HL-60/S4 treated with phorbol 12-myristate 13-acetate at 8.2 ng/mL for 4 days and 3 days (cell line): ENCODE data around the gene SBF2.
"Not testable (repeated sequence)": the region's sequence is repeated elsewhere in the genome, so short reads cannot be mapped to it uniquely, and the experiment has no call there.

ENCODE experiments used
- in situ Hi-C: fragments of 300-500 bp; cut with MboI; formaldehyde crosslinking; loops from 2 replicates; pipeline ENCODE4 v1.15.0; 2022; ENCODE audit warnings: low sequenced_read_pairs

The SBF2 gene

DNA sequence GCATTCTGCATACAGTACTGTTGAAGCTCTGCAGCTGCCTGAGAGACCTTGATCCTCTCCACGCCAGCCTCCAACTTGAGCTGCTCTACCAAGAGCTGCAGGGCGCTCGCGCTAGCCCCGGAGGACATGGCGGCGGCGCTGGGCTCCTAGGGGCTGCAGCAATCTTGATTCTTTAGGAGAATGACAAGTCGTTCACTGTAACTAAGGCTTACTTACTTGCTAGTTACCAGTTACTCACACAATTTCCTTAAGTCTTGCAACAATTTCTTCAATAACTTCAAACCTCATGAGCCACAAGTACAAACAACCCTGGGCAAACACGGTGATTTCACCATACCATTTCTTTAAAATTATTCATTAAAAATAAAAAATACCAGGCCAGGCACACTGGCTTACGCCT is 21.9 kb downstream of the SBF2 start:
- in situ Hi-C loops, result no loop called here

GRCh38 chr11:10268746-10269488 is 25.1 kb downstream of the SBF2 start:
- in situ Hi-C loops, result no loop called here

GRCh38 chr11:10267821-10268220 is 26.2 kb downstream of the SBF2 start:
- in situ Hi-C loops, result no loop called here

DNA sequence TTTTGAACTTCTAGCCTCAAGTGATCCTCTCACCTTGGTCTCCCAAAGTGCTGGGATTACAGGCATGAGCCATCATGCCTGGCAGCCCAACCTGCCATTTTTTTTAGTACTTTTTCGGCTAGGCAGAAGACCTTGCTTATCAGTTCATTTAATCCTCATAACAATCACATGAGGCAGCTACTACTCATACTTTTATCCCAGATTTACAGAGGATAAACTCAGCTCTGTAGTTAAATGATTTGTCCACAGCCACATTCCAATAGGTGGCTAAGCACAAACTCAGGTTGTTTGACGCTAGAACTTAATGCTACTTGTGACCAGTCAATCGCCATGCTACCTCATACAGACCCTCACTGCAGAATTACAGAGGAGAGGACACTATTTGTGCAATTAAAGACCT is 28.1 kb downstream of the SBF2 start:
- in situ Hi-C loops, result no loop called here

DNA sequence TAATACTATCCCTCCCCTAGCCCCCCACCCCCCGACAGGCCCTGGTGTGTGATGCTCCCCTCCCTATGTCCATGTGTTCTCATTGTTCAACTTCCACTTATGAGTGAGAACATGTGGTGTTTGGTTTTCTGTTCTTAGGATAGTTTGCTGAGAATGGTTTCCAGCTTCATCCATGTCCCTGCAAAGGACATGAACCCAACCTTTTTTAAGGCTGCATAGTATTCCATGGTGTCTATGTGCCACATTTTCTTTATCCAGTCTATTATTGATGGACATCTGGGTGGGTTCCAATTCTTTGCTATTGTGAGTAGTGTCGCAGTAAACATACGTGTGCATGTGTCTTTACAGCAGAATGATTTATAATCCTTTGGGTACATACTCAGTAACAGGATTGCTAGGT is 29.3 kb downstream of the SBF2 start:
- in situ Hi-C loops, result not testable (repeated sequence)

DNA sequence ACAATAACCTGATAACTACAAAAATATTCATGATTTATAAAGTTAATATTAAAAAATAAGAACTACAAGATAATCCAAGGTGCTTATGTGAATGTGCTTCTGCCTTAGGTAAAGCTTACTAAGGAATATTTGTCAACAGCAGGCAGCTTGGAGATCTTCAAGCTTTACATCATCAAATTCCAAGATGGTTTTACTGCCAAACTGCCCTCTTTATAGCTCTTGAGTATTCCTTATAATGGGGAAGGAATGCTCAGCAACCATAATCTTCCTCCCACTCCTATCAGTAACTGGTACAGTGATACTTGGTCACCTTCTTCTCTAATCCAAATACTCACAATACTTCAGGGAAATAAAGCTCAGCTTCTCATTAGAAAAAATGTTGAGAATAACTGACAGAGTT is 30.1 kb downstream of the SBF2 start:
- in situ Hi-C loops, result no loop called here

GRCh38 chr11:10261821-10262220 is 32.2 kb downstream of the SBF2 start:
- in situ Hi-C loops, result no loop called here

DNA sequence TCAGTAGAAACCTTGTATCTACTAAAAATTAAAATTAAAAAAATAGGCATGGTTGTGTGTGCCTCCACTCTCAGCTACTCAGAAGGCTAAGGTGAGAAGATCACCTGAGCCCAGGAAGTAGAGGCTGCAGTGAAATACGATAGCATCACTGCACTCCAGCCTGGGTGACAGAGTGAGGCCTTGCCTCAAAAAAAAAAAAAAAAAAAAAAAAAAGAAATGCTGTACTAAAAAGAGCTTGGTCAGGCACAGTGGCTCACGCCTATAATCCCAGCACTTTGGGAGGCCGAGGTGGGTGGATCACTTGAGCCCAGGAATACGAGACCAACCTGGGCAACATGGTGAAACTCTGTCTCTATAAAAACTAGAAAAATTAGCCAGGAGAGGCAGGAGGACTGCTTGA is 36.5 kb downstream of the SBF2 start:
- in situ Hi-C loops, result no loop called here

DNA sequence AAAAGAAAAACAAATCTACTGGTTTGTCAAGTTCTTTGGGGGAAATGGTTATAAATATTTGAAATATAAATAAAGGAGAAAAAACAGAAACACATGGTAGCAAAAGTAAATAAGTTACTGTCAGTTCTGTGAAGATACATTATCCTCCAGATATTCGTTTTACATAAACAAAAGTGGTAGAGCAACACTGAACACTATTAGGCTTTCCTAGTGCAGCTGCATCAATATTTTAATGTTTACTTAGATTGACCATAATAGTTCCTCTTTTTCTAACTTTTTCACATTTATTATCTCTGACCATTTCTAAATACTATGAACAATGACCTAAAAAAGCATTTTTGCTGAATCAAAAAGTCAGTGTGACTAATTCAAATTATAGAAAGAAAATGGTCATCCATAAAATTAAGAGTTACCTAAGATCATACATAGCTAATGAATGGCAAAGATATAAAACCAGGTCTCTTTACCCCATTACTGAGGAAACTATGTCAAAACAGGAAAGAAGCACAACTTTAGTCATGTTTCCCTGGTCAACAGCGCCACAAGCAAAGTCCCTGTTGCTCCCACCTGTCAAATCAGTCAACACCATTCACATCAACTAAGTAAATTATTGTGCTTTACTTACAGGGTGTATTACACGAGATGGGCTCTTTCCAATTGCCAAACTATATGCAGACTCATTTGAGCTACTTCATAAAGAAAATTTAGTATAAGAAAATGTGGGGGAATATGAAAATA is 38.5 kb downstream of the SBF2 start:
- in situ Hi-C loops, result no loop called here

DNA sequence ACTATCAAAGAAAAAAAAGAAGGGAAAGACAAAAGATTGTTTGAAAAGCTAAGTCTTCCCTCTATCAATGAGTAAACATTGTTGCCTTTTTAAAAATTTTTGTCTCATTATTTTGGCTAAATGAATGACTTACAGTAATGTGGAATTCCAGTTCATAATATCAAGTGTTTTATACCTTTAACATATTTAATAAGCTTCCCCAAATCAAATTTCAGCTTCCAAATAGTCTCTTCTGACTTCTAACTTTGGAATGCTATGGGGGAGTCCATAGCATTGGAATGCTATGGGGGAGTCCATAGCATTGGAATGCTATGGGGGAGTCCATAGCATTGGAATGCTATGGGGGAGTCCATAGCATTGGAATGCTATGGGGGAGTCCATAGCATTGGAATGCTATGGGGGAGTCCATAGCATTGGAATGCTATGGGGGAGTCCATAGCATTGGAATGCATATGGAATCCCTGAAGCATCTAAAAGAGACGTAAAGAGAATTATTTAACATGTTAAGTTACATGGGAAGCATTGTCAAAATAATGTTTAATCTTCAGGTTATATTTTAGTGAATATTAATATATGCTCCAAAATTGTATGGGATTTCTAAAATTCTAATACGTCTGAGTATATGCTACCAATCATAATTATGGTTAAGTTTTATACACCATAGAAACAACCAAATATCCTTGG is 44.4 kb downstream of the SBF2 start:
- in situ Hi-C loops, result not testable (repeated sequence)

DNA sequence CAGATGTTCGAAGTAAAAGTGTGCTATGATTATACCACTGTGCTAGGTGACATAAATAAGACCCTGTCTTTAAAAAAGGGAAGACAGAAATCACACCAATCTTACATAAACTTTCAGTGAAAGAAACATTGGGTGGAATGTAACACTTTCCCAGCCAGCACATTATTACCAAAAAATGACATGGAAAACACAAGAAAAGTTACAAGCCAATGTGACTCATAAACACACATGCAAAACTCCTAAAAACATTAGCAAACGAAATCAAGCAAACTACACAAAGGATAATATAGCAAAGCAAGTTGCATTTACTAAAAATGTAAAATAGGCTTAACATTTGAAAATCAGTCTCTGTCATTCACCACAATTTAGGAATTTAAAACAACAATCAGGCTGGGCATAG is 47.0 kb downstream of the SBF2 start:
- in situ Hi-C loops, result no loop called here

DNA sequence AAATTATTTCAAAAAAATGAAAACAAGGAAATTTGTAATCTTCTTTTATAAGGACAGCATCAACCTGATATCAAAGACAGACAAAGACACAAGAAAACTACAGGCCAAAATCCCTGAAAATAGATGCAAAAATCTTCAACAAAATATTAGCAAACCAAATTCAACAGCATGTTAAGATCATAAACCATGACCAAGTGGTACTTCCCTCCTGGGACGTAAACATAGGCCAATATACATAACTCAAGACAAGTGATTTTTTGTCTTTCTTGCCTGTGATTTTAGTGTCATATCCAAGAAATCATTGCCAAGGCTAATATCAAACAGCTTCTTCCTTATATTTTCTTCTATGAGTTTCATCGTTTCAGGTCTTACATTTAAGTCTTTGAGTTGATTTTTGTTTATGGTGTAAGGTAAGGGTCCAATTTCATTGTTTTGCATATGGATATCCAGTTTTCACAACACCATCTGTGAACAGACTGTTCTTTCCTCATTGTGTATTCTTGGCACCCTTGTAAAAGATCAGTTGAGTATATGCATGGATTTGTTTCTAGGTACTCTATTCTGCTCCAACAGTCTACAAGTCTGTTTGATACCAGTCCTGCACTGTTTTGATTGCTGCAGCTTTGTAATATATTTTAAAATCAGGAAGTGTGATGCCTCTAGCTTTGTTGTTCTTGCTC is 50.0 kb downstream of the SBF2 start:
- in situ Hi-C loops, result no loop called here

- in situ Hi-C loops, result no loop called here
These were observed 57.2 kb downstream of the SBF2 start for GRCh38 chr11:10236840-10237239.

GRCh38 chr11:10233581-10233980 is 60.4 kb downstream of the SBF2 start:
- in situ Hi-C loops, result no loop called here

GRCh38 chr11:10232756-10233155 is 61.3 kb downstream of the SBF2 start:
- in situ Hi-C loops, result no loop called here

DNA sequence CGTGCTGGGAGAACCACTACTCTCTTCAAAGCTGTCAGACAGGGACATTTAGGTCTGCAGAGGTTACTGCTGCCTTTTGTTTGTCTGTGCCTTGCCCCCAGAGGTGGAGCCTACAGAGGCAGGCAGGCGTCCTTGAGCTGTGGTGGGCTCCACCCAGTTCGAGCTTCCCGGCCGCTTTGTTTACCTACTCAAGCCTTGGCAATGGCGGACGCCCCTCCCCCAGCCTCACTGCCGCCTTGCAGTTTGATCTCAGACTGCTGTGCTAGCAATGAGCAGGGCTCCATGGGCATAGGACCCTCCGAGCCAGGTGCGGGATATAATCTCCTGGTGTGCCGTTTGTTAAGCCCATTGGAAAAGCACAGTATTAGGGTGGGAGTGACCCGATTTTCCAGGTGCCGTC is 62.2 kb downstream of the SBF2 start:
- in situ Hi-C loops, result not testable (repeated sequence)

- in situ Hi-C loops, result no loop called here
These were observed 68.5 kb downstream of the SBF2 start for GRCh38 chr11:10225553-10225952.

GRCh38 chr11:10222399-10222798 is 71.6 kb downstream of the SBF2 start:
- in situ Hi-C loops, result no loop called here

DNA sequence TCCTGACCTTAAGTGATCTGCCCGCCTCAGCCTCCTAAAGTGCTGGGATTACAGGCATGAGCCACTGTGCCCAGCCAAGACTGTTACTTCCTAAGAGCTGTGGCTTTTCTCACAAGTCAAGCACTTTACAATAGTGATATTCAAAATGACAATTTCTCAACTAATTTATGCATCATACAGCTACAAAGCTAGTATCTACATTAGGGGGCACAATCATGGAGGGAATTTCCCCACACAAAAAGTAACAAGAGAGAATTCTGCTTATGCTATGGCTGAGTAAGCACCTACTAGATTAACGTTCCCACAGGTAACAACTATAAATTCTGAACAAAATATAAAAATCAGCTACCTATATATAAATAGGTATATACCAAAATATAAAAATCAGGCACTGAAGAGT is 72.7 kb downstream of the SBF2 start:
- in situ Hi-C loops, result no loop called here

GRCh38 chr11:10211470-10211869 is 82.5 kb downstream of the SBF2 start:
- in situ Hi-C loops, result no loop called here

GRCh38 chr11:10209326-10209725 is 84.7 kb downstream of the SBF2 start:
- in situ Hi-C loops, result no loop called here
